GM12878 (cell line): Measurements from ENCODE around the gene DUSP7. TPM values are rescaled to one million over a fixed set of nuclear protein-coding genes. Genes with fewer than 3 reads are reported as not detected.

Experiments
- ATF7 ChIP-seq: fragments of 450-650 bp; IDR thresholded peaks from 2 replicates; pipeline ENCODE4 v1.6.1; 2016; ENCODE audit warnings: low read depth, mild to moderate bottlenecking
- CHD4 ChIP-seq: fragments of 200-600 bp; sonication (generic); IDR thresholded peaks from 2 replicates; pipeline ENCODE4 v1.6.1; 2016; ENCODE audit warnings: mild to moderate bottlenecking
- CREM ChIP-seq: IDR thresholded peaks from 2 replicates; pipeline ENCODE4 v1.6.1; 2014; ENCODE audit warnings: antibody characterized with exemption, low read depth
- ELK1 ChIP-seq: IDR thresholded peaks from 2 replicates; pipeline ENCODE4 v1.6.1; 2012; ENCODE audit warnings: low read depth, low read length, improper control_type of control experiment
- ESRRA ChIP-seq: IDR thresholded peaks from 2 replicates; pipeline ENCODE4 v1.6.1; 2012; ENCODE audit warnings: mild to moderate bottlenecking, low read length, improper control_type of control experiment
- IKZF1 ChIP-seq: fragments of 450-650 bp; conservative IDR thresholded peaks from 2 replicates; pipeline ENCODE4 v1.6.1; 2017; ENCODE audit warnings: antibody characterized with exemption, mild to moderate bottlenecking
- MEF2B ChIP-seq: fragments of 450-650 bp; IDR thresholded peaks from 2 replicates; pipeline ENCODE4 v1.6.1; 2018; ENCODE audit warnings: mild to moderate bottlenecking, moderate library complexity; ENCODE audit not compliant: partially characterized antibody, poor library complexity, severe bottlenecking
- MTA2 ChIP-seq: fragments of 450-650 bp; IDR thresholded peaks from 2 replicates; pipeline ENCODE4 v1.6.1; 2016; ENCODE audit warnings: low read depth, mild to moderate bottlenecking, moderate library complexity
- MXI1 ChIP-seq: fragments of 150-350 bp; IDR thresholded peaks from 2 replicates; pipeline ENCODE4 v1.6.1; 2011; ENCODE audit warnings: low read depth, mild to moderate bottlenecking, inconsistent platforms, low read length, improper control_type of control experiment
- PAX5 ChIP-seq: IDR thresholded peaks from 2 replicates; pipeline ENCODE4 v1.6.1; 2011; ENCODE audit warnings: low read depth, low read length, borderline replicate concordance
- PRDM15 ChIP-seq: fragments of 450-650 bp; formaldehyde crosslinking; IDR thresholded peaks from 2 replicates; pipeline ENCODE4 v1.4.0; 2020; ENCODE audit warnings: mild to moderate bottlenecking, moderate library complexity
- RAD21 ChIP-seq: IDR thresholded peaks from 2 replicates; pipeline ENCODE4 v1.6.1; 2011; ENCODE audit warnings: mild to moderate bottlenecking, low read depth, low read length, moderate library complexity; ENCODE audit not compliant: insufficient read depth
- SIN3A ChIP-seq: IDR thresholded peaks from 2 replicates; pipeline ENCODE4 v1.6.1; 2012; ENCODE audit warnings: low read depth, low read length, improper control_type of control experiment
- SUZ12 ChIP-seq: fragments of 200-600 bp; sonication (generic); IDR thresholded peaks from one replicate; pipeline ENCODE4 v1.6.1; 2018; ENCODE audit warnings: antibody characterized with exemption, mild to moderate bottlenecking; ENCODE audit not compliant: unreplicated experiment
- TAF1 ChIP-seq: IDR thresholded peaks from 2 replicates; pipeline ENCODE4 v1.6.1; 2011; ENCODE audit warnings: mild to moderate bottlenecking, low read depth, low read length, borderline replicate concordance
- TCF7 ChIP-seq: IDR thresholded peaks from 2 replicates; pipeline ENCODE4 v1.6.1; 2014; ENCODE audit warnings: antibody characterized with exemption, borderline replicate concordance
- ZBTB4 ChIP-seq: fragments of 450-650 bp; formaldehyde crosslinking; IDR thresholded peaks from 2 replicates; pipeline ENCODE4 v1.4.0; 2022; ENCODE audit warnings: mild to moderate bottlenecking, moderate library complexity
- polyA plus RNA-seq, 11 experiments: library from polyadenylated mRNA; depleted of rRNA in 4 of 11; unstranded in 6 of 11; stranded (reverse) in 5 of 11; fragments of >200 nt; fragmentation: Nextera tagmentation in 4 of 11; fragmentation: Illumina TruSeq in 1 of 11; extraction: Ambion mirVana in 4 of 11; extraction: Trizol in 1 of 11; gene quantifications; 1 replicate in 1 of 11; 2 replicates in 10 of 11; pipeline versions ENCODE4 v1.2.1 to v1.2.3, GENCODE V29; 2011 to 2016; ENCODE audit warnings: inconsistent platforms in 2 of 11, missing spikeins in 2 of 11, low read depth in 1 of 11
- total RNA-seq, 4 experiments: library from RNA; depleted of rRNA in 3 of 4; stranded (reverse); fragments of >200 nt in 3 of 4; fragmentation: Illumina TruSeq in 1 of 4; extraction: Trizol in 1 of 4; gene quantifications; 2 replicates each; pipeline versions ENCODE4 v1.2.1 to v1.2.3, GENCODE V29; 2013 to 2021
- TF ChIP-seq, protein P1 (sequence below): fragments of 450-650 bp; IDR thresholded peaks from 2 replicates; pipeline ENCODE4 v1.6.1; 2016; ENCODE audit warnings: mild to moderate bottlenecking, moderate library complexity, borderline replicate concordance

Gene DUSP7
- total and polyA plus RNA-seq, 10 of the 15 experiments (the other 5 are each of a cell fraction or from before 2014, with no cell fraction given), result 0.73 to 17.0 (median 7.9) TPM

DNA sequence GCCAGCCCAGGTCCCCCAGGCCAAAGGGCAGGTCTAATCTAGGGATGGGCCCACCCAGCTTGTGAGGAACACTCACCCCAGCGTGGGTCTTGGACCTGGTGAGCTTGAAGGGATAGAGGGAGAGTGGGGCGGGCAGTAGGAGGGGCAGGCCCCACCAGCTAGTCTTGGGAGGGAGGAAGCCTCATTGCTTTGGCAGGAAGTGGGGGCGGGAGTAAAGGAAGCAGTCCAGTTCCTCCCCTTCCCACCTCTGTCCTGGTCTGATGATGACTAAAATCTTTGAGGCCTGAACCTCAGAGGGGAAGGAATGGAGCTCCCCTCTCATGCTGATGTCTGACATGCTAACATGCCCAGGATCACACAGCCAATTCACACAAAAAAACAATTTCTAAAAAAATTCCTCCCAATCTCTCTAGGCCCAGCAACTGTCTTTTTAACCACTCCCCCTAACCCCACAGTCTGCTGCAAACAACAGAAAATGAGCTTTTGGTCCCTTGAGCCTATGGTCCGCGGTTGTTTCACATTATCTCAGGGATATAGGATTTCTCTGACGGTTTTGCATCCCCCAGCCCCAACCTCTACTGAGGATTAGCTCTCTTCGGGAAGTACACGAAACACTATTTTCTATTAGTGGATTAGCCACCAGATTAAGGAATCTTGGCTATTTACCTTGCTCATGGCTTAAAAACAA is 30.7 kb upstream of the DUSP7 start (continued):
- TF ChIP-seq PRDM15 (no peak), TCF7 (no peak), PAX5 (no peak), IKZF1 (no peak), ESRRA (no peak), ATF7 (no peak), SUZ12 (no peak), ELK1 (no peak), CREM (no peak), TAF1 (0 out of 2 replicates have a peak, but pooled peaks have one; percentile 20), CHD4 (no peak), MTA2 (no peak), RAD21 (no peak), MXI1 (no peak), ZBTB4 (no peak), MEF2B (no peak), SIN3A (no peak)
- TF ChIP-seq, protein P1, sequence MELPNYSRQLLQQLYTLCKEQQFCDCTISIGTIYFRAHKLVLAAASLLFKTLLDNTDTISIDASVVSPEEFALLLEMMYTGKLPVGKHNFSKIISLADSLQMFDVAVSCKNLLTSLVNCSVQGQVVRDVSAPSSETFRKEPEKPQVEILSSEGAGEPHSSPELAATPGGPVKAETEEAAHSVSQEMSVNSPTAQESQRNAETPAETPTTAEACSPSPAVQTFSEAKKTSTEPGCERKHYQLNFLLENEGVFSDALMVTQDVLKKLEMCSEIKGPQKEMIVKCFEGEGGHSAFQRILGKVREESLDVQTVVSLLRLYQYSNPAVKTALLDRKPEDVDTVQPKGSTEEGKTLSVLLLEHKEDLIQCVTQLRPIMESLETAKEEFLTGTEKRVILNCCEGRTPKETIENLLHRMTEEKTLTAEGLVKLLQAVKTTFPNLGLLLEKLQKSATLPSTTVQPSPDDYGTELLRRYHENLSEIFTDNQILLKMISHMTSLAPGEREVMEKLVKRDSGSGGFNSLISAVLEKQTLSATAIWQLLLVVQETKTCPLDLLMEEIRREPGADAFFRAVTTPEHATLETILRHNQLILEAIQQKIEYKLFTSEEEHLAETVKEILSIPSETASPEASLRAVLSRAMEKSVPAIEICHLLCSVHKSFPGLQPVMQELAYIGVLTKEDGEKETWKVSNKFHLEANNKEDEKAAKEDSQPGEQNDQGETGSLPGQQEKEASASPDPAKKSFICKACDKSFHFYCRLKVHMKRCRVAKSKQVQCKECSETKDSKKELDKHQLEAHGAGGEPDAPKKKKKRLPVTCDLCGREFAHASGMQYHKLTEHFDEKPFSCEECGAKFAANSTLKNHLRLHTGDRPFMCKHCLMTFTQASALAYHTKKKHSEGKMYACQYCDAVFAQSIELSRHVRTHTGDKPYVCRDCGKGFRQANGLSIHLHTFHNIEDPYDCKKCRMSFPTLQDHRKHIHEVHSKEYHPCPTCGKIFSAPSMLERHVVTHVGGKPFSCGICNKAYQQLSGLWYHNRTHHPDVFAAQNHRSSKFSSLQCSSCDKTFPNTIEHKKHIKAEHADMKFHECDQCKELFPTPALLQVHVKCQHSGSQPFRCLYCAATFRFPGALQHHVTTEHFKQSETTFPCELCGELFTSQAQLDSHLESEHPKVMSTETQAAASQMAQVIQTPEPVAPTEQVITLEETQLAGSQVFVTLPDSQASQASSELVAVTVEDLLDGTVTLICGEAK, result no peak
